NCI-H524 treated with DMSO at 0.1 percent for 48 hours (cell line): ENCODE data around the gene TTC5.
"Not testable (repeated sequence)": the region's sequence is repeated elsewhere in the genome, so short reads cannot be mapped to it uniquely, and the experiment has no call there.

ENCODE experiments used
- DNase-seq: peaks from one replicate; lab custom pipeline; 2025; lab: John Stamatoyannopoulos, UW

Gene TTC5

GRCh38 chr14:20302042-20302755 is 3.6 kb downstream of the TTC5 start:
- no peak for DNase-seq

DNA sequence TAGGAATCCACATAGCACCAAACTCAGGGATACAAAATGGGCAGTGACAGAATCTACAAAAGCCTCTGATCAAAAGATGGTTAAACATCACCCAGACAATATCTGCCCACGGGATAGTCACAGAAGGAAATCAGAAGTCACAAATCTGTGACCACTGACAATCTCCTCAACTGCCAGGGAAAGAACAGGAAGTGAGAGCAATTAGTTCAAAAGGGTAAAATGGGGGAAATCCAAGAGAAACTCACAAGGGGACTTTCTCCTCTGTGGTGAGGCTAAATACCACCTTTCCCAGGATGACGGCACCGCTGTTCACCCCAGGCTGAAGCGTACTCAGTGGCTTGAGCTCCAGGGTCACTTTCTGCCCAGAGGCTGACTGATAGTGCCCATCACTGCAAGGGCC is 10.7 kb downstream of the TTC5 start:
- DNase-seq, result no peak

- DNase-seq, result no peak
Observed at GRCh38 chr14:20294636-20295035, 11.1 kb downstream of the TTC5 start.

DNA sequence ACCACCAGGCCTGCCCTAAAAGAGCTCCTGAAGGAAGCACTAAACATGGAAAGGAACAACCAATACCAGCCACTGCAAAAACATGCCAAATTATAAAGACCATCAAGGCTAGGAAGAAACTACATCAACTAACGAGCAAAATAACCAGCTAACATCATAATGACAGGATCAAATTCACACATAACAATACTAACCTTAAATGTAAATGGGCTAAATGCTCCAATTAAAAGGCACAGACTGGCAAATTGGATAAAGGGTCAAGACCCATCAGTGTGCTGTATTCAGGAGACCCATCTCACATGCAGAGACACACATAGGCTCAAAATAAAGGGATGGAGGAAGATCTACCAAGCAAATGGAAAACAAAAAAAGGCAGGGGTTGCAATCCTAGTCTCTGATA is 23.8 kb downstream of the TTC5 start:
- DNase-seq, result not testable (repeated sequence)

- not testable (repeated sequence) for DNase-seq
Observed at GRCh38 chr14:20280265-20280664, 25.5 kb downstream of the TTC5 start.

DNA sequence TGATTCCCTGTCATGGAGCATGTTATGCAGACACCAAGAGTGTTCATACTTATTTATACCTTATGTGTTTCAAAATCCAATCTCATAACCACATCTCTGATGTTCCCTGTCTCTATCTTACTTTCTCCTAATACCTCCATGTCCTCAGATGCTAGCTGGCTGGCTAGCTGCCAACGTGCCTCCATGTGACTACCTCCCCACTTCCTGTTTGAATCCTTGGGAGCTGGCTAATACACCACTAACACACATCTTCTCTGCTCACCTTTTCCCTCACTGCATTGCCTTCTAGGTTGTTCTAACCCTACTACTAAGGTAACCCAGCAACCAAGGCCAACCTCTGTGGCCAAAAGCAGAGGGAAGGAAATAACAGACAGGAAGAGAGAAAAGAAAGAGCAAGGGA is 27.3 kb downstream of the TTC5 start:
- no peak for DNase-seq

- no peak for DNase-seq
Observed at GRCh38 chr14:20277409-20277808, 28.3 kb downstream of the TTC5 start.

DNA sequence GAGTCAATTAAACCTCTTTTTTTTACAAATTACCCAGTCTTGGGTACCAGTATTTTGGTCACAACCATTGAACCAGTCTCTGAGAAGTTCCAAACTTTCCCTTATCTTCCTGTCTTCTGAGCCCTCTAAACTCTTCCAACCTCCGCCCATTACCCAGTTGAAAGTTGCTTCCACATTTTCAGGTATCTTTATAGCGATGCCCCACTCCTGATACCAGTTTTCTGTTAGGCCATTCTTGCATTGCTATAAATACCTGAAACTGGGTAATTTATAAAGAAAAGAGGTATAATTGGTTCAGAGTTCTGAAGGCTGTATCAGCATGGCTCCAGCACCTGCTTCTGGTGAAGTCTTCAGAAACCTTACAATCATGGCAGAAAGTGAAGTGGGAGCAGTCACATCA is 31.7 kb downstream of the TTC5 start:
- no peak for DNase-seq

DNA sequence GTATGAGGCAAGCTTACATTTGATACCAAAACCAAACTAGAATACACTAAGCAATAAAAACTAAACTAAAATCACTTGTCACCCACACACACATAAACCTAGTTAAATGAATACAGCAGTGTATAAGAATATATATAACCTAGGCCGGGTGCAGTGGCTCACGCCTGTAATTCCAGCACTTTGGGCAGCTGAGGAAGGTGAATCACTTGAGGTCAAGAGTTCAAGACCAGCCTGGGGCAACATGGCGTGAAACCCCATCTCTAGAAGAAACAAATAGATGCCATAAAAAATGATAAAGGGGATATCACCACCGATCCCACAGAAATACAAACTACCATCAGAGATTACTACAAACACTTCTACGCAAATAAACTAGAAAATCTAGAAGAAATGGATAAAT is 41.4 kb downstream of the TTC5 start:
- DNase-seq, result not testable (repeated sequence)

GRCh38 chr14:20262642-20263128 is 43.1 kb downstream of the TTC5 start:
- no peak for DNase-seq

DNA sequence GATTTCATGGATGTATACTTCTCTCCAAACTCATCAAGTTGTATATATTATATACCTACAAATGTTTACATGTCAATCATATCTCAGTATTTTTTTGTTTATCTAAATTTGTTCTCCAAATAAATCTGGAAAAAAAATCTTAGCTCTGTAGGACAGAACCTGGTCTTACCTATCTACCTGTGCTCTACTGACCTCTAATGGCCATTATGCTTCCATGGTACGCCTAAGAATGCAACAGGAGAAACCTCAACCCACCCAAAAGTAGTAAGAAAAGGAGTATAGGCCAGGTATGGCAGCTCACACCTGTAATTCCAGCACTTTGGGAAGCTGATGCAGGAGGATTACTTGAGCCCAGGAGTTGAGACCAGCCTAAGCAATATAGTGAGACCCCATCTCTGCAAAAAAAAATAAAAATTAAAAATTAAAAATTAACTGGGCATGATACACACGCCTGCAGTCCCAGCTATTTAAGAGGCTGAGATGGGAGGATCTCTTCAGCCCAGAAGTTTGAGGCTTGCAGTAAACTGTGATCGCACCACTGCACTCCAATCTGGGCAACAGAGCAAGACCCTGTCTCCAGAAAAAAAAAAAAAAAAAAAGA is 58.0 kb downstream of the TTC5 start:
- no peak for DNase-seq
